Measurements from ENCODE around the gene SPNS3.

The SPNS3 gene

DNA sequence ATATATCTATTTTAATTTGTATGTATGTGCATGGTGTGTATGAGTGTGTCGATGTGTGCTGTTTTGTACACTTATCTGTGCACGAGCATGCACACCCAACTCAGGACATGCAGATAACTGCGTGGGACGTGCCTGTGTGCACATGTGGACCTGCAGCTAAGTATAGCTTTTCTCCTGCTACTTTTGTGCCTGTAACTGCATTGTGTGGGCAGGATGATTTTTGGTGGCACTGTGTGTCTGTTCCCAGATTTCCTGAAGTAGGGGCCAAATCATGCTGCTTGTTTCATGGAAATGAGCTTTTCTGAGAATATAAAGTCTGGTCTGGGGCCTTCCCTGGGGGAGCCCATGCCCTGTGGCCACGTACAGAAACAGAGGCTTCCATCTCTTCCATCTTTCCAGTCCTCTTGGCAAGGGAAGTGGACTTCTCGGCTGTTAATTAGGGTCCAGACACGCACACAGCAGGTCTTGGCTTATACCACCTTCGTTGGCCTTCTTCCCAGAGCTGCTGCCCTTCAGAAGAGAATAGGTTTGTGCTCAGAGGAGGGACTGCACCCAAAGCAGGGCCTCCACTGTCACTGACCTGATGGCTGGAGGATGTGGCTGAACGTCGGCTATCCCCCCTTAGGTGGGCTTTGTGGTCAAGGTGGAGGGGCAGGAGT, 30.2 kb downstream of the SPNS3 start:
- in situ Hi-C loops (cut with HindIII; ENCODE audit: low sequenced_read_pairs), result no loop called here

DNA sequence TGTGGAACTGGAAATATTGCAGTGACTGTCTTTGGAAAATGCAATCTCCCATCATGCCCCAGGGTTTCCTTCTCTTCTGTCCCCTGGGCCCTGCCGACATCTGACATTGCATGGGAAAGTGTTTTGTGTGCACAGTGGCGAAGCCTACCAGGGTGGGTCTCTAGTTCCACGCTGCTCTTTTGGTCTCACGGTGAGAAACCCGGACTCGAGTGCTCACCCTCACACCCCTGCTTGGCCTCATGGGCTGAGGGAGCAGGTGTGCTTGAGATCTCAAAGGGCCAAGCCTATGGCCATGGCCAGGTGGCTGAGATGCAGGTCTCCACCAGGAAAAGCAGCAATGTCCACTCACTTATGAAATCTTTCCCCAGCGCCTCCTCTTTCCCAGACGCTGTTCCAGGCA, 32.0 kb downstream of the SPNS3 start:
- in situ Hi-C loops (cut with HindIII; ENCODE audit: low sequenced_read_pairs), result no loop called here

DNA sequence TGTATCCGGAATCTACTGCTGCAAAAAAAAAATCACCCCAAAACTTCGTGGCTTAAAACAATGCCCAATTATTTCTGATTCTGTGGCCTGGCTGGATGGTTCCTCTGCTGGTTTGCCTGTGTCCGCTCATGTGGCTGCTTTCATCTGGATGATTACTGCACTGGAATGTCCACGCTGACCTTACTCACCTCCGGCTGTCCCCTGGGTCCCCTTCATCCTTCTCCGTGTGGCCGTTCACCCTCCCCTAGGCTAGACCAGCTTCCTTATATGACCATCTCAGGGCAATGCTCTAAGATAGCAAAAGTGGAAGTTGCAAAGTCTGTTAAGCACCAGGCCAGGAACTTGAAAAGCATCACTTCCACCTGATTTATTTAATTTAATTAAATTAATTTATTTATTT, 33.5 kb downstream of the SPNS3 start:
- in situ Hi-C loops (cut with HindIII; ENCODE audit: low sequenced_read_pairs), result no loop called here

DNA sequence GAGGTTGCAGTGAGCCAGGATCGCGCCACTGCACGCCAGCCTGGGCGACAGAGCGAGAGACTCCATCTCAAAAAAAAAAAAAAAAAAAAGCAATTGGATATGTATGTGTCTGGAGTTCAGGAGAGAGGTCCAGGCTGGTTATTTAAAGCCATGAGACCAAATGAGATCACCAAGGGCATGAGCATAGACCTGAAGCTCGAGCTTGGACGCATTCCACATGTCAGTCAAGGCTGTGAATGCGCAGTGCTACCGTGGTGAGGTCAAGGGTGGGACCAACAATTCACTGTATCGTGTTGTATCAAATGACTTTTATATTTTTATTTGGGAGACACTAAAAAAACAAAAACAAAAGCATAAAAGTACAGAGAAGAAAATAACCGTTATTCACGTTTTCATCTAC, 35.8 kb downstream of the SPNS3 start:
- in situ Hi-C loops (cut with HindIII; ENCODE audit: low sequenced_read_pairs), result no loop called here

DNA sequence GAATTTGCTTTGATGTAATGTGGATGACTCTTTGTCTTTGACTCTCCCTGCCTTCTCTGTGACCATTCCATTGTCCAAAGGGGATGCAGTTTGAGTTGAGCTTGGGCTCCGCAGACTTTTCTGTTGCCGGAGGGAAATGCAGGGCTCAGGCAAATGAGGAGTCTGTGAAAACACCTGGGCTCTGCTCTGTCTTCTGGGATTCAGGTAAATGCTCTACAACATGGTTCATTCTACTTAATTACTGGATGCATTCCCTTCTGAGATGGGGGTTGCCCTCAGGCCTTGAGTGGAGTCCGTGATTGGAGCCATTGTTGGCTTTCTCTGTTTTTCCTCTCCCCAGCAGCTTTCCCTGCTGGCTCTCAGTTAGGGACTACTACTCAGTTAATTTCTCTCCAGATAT, 38.5 kb downstream of the SPNS3 start:
- in situ Hi-C loops (cut with HindIII; ENCODE audit: low sequenced_read_pairs), result no loop called here

DNA sequence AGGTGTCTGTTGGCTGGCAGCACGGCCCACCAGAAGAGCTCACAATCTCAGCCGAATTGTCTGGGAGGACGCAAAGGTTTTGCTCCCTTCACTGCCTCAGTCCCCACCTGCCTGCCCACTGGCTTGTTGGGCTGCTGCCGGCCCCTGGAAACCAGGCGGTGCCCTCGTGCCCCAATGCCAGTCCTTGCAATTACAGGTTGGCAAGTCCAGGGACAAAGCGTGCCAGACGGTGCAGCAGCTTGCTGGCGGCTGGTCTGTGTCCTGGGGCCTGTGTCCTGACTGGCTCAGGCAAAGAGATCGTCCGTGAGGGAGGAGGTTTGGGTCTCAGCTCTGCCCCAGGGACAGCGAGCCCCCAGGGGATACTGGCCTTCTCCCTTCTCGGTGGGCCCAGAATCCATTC, 40.4 kb downstream of the SPNS3 start:
- in situ Hi-C loops (cut with HindIII; ENCODE audit: low sequenced_read_pairs), result no loop called here

DNA sequence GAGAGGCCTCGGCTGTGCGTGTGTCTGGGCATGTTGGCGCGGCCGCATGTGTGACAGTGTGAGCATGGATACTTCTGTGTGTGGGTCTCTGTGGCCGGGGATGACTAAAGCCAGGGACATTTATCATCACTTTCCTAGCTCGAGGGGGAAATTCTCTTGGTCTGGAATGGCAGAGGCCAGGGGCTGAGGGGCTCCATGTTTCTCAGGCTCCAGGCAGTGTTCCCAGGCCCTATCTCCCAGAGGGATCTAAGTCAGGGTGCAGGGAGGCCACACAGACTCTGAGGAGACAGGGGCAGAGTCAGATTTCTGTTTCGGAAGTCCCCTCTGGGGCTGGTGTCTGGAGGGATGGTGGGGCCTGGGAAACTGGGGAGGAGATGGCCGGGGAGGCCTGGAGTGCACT, 41.3 kb downstream of the SPNS3 start:
- in situ Hi-C loops (cut with HindIII; ENCODE audit: low sequenced_read_pairs), result no loop called here

DNA sequence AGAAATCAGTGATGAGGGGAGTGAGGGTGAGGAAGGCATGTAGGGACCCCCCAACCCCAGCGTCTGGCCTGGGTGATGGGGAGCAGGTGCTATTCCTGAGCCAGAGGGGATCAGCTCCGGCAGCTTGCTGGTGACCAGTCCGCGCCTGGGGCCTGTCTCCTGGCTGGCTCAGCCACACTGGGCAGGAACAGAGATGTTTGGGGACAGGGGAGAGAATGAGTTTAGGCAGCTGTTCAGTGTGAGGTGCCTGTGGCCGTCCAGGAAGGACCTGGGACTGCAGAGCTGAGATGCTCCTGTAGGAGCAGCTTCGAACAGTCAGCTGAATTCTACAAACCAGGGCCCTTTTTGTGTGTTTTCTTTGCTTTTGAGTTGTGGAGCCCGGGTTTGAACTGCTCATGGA, 41.7 kb downstream of the SPNS3 start:
- in situ Hi-C loops (cut with HindIII; ENCODE audit: low sequenced_read_pairs), result no loop called here

DNA sequence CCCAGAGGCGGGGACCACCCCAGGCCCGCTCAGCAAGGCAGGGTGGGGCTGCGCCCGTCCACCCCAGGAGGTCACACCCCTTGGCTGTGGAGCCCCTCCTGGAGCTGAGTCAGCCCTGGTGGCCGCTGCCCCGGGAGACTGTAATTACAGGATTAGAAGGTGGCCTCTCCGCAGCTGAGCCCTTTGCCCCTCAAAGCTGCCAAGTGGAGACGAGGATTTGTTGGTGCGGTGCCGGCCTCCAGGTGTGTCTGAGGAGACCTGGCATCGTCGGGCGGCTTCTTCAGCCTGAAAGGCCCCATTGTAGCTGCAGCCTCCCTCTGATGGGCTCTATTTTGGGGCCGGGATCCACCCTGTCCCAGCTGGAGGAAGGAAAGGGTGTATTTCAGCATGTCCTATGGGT, 42.3 kb downstream of the SPNS3 start:
- in situ Hi-C loops (cut with HindIII; ENCODE audit: low sequenced_read_pairs), result no loop called here

GRCh38 chr17:4476511-4477070, 42.9 kb downstream of the SPNS3 start:
- in situ Hi-C loops (cut with HindIII; ENCODE audit: low sequenced_read_pairs), result no loop called here

GRCh38 chr17:4477255-4477791, 43.6 kb downstream of the SPNS3 start:
- in situ Hi-C loops (cut with HindIII; ENCODE audit: low sequenced_read_pairs), result no loop called here

DNA sequence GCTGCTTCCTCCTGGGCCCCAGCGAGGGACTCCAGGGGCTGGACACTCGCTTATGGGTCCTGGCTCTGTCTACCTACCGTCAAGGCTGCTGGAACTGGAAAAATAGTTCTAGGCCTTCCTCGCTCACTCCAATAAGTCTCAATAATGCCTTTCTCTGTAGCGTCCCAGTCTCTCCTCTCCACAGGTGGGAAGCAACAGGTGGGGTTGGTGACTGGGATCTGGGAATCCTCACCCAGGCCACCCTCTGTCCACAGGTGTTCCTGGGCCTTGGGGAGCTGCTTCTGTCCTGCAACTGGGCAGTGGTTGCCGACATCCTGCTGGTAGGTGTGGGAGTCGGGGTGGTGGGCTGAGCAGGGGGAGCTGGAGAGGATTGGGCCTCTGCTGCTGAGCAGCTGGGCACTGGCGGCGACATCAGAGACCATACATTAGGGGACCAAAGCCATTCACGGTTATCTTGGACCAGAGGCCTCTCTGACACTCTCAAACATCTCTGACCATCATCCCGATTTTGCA, 44.6 kb downstream of the SPNS3 start:
- in situ Hi-C loops (cut with HindIII; ENCODE audit: low sequenced_read_pairs), result no loop called here

DNA sequence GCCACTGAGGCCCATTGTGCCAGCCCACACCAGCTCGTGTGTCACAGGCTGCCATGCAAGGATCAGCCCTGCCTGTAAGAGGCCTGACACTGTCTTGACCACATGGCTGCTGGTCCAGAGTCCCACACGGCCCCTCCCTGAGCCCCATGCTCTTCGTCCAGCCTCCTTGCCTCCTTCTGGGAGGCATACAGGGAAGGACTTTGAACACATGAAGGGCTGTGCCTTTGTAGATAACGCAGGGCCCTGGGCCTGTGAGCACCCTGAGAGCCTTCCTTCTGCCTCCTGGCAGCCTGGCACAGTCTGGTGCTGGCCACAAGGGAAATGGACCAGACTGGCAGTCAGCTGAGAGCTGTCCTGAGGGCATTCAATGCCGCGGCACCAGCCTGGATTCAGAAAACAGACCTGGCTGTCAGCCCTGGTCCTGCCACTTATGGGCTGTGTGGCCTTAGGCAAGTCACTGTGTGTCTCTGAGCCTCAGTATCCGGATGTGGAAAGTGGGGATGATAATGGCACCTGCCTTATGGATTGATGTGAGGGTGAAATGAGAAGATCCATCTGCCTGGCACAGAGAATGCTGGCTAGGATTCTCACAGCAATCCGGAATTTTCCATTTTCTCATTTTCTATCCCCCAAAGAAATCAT, 45.7 kb downstream of the SPNS3 start:
- in situ Hi-C loops (cut with HindIII; ENCODE audit: low sequenced_read_pairs), result no loop called here

- in situ Hi-C loops (cut with HindIII; ENCODE audit: low sequenced_read_pairs), result no loop called here
Observed at GRCh38 chr17:4479982-4480751, 46.4 kb downstream of the SPNS3 start.

- in situ Hi-C loops (cut with HindIII; ENCODE audit: low sequenced_read_pairs), result no loop called here
Observed at GRCh38 chr17:4480929-4481898, 47.5 kb downstream of the SPNS3 start.

- in situ Hi-C loops (cut with HindIII; ENCODE audit: low sequenced_read_pairs), result no loop called here
Observed at GRCh38 chr17:4482338-4483011, 48.7 kb downstream of the SPNS3 start.

DNA sequence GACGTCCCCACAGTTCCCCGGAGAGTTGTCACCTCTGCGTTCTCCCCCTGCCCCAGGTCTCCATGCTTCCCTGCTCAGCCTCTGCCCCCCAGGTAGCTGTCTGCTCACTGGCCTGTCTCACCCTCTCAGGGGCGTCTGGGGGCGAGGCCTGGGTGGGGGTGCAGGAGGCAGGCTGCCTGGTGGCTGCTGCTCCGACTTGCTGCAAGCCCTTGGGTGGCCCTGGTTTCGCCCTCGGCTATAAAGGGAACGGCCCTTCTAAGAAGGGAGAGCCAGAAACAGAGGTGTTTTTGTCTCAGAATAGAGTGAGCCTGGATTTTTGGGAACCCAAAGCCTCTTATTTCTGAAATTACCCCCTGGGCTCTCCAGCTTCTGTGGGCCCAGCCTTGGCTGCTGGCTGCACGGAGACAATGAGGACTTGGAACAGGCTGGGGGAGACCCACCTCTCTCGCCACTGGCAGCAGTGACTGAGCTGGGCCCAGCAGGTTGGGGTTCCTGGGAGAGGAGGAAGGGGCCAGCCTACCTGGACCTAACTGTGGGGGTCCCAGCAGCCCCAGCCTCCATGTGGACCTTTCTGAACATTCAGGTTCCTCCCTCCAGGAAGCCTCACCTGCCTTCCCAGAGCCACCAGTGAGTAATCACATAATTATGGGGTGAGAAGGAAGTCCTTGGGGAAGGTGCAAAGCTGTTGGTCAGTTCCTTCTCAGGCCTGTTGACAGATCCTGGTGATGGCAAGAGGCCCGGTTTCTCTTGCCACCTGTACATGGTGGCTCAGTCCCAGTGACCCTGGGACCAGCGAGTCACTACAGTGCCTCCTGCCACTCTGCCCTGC, 49.5 kb downstream of the SPNS3 start:
- in situ Hi-C loops (cut with HindIII; ENCODE audit: low sequenced_read_pairs), result no loop called here

- in situ Hi-C loops (cut with HindIII; ENCODE audit: low sequenced_read_pairs), result no loop called here
Observed at GRCh38 chr17:4485676-4486646, 52.2 kb downstream of the SPNS3 start.
